CD4-positive, alpha-beta memory T cell (primary cell): ENCODE measurements around the gene SYT1. TPM values are rescaled to one million over a fixed set of nuclear protein-coding genes. Genes with fewer than 3 reads are reported as not detected.

ENCODE experiments used
- CTCF ChIA-PET: fragments of 350-600 bp; sonication (Branson Sonifier 250); formaldehyde crosslinking; loops from one replicate; lab custom pipeline; 2021; ENCODE audit warnings: inconsistent platforms; ENCODE audit not compliant: partially characterized antibody; lab: Charles Lee
- POLR2A ChIA-PET: fragments of 350-600 bp; sonication (Branson Sonifier 250); formaldehyde crosslinking; loops from one replicate; lab custom pipeline; 2021; ENCODE audit not compliant: partially characterized antibody; lab: Charles Lee
- DNase-seq, 5 donors: peaks; one replicate each; pipeline versions ENCODE4 v3.0.0 to v3.0.0-alpha.2; 2020 to 2022; ENCODE audit warnings: mixed read lengths in 1 of 5
- H3K27ac ChIP-seq: one replicate; pipeline ENCODE4 v1.7.0; 2013; ENCODE audit warnings: low read depth, low read length
- H3K27me3 ChIP-seq: 2 replicates; pipeline ENCODE4 v1.7.0; 2013; ENCODE audit warnings: mild to moderate bottlenecking, low read length, moderate library complexity; ENCODE audit not compliant: insufficient read depth
- H3K36me3 ChIP-seq: 2 replicates; pipeline ENCODE4 v1.7.0; 2013; ENCODE audit warnings: mild to moderate bottlenecking, low read length, moderate library complexity; ENCODE audit not compliant: insufficient read depth
- H3K4me1 ChIP-seq: 2 replicates; pipeline ENCODE4 v1.7.0; 2013; ENCODE audit warnings: mild to moderate bottlenecking, low read length, moderate library complexity; ENCODE audit not compliant: insufficient read depth
- H3K4me3 ChIP-seq, 2 donors: one replicate each; pipeline ENCODE4 v1.7.0; 2013; ENCODE audit warnings: low read length in 2 of 2, mild to moderate bottlenecking in 1 of 2
- H3K9me3 ChIP-seq, 2 donors: one replicate each; pipeline ENCODE4 v1.7.0; 2013; ENCODE audit warnings: low read length in 2 of 2, control low read depth in 1 of 2; ENCODE audit not compliant: control insufficient read depth in 1 of 2
- H3K27ac Mint-ChIP-seq, 7 donors: one replicate each; pipeline ENCODE4 v1.8.0; 2020 to 2021; ENCODE audit warnings: mixed read lengths in 7 of 7, mild to moderate bottlenecking in 6 of 7, inconsistent platforms in 3 of 7, moderate library complexity in 3 of 7
- H3K27me3 Mint-ChIP-seq, 2 donors: one replicate each; pipeline ENCODE4 v1.8.0; 2020 to 2021; ENCODE audit warnings: mixed read lengths in 2 of 2
- H3K36me3 Mint-ChIP-seq, 2 donors: one replicate each; pipeline ENCODE4 v1.8.0; 2020 to 2021; ENCODE audit warnings: mixed read lengths in 2 of 2, inconsistent platforms in 1 of 2, mild to moderate bottlenecking in 1 of 2
- H3K4me1 Mint-ChIP-seq, 4 donors: one replicate each; pipeline ENCODE4 v1.8.0; 2020 to 2021; ENCODE audit warnings: mixed read lengths in 4 of 4, mild to moderate bottlenecking in 1 of 4
- H3K4me3 Mint-ChIP-seq, 8 donors: one replicate each; pipeline ENCODE4 v1.8.0; 2020 to 2021; ENCODE audit warnings: mixed read lengths in 8 of 8, mild to moderate bottlenecking in 7 of 8, moderate library complexity in 6 of 8, inconsistent platforms in 3 of 8
- H3K9me3 Mint-ChIP-seq, 8 donors: one replicate each; pipeline ENCODE4 v1.8.0; 2020 to 2021; ENCODE audit warnings: mixed read lengths in 8 of 8, mild to moderate bottlenecking in 5 of 8, inconsistent platforms in 3 of 8, moderate library complexity in 1 of 8
- intact Hi-C: fragments of 100-400 bp; cut with micrococcal nuclease; formaldehyde crosslinking; loops from one replicate; pipeline ENCODE4 v1.15.1; 2023
- polyA plus RNA-seq, 2 donors: library from polyadenylated mRNA; unstranded; fragments of 300-500 nt; fragmentation: Illumina TruSeq; gene quantifications; one replicate each; pipeline ENCODE4 v1.2.3, GENCODE V29; 2021
- total RNA-seq, 2 experiments: library from RNA; stranded (reverse); gene quantifications; one replicate each; pipeline ENCODE4 v1.2.3, GENCODE V29; 2021

The SYT1 gene
- total and polyA plus RNA-seq, 4 experiments from 2014 or later: not detected

DNA sequence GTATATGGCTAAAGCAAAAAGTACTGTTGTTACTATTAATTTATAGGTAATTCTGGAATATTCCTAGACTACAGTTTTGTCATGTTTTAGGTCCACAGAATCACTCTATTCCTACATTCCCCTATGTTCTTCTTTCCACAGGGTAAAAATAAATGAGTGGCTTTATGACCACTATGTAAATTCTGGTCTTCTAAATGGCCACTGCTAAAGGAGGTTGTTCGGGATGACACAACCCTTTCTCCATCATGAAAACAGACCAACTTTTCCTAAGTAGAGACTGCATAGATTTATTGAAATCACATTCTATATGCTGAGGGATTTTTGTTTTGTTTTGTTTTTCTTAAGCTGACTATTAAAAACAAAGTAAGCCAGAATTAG lies 88.0 kb downstream of the SYT1 start:
- Histone ChIP-seq H3K4me1 (no peaks in the 10 kb centered on the region), H3K27me3 (no peaks in the 10 kb centered on the region), H3K9me3 (peaks cover 0 to 3% of the 10 kb centered on the region in 2 donors), H3K36me3 (no peaks in the 10 kb centered on the region), H3K27ac (no peak overlapping the region), H3K4me3 (no peak overlapping the region)
- Mint-ChIP-seq H3K4me1 (no peaks in the 10 kb centered on the region), H3K4me3 (no peak overlapping the region), H3K27me3 (no peaks in the 10 kb centered on the region), H3K27ac (no peak overlapping the region), H3K9me3 (peaks cover 0 to 15% (median 5%) of the 10 kb centered on the region in 8 donors), H3K36me3 (no peaks in the 10 kb centered on the region)
- ChIA-PET POLR2A (no interaction called here), CTCF (no interaction called here)
- DNase-seq: no peak
- intact Hi-C loops: no loop called here

DNA sequence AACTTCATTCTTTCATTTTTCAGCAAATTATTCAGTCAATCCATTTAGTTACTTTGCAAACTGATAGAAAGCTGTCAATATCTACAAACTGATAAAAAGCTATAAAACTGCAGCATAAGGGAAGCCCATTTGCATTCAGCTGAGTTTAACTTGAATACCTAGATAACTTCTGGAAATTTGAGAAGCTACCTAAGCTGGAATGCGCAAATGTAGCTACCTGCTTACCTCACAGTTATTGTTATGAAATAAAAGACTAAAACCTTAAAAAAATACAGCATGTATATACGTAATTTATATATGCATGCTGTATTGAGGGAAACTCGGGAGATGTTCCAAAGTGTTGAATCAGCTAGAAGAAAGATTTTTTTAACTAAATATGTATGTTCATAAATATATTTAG lies 94.4 kb downstream of the SYT1 start:
- Mint-ChIP-seq H3K36me3 (no peaks in the 10 kb centered on the region), H3K4me1 (no peaks in the 10 kb centered on the region), H3K27ac (no peak overlapping the region), H3K4me3 (no peak overlapping the region), H3K27me3 (no peaks in the 10 kb centered on the region), H3K9me3 (peaks cover 0 to 20% (median 3%) of the 10 kb centered on the region in 8 donors)
- CTCF ChIA-PET: no interaction called here
- intact Hi-C loops: no loop called here
- no peak overlapping the region for H3K4me3 ChIP-seq
- POLR2A ChIA-PET: no interaction called here
- no peaks in the 10 kb centered on the region for H3K9me3 ChIP-seq
- no peaks in the 10 kb centered on the region for H3K4me1 ChIP-seq
- no peaks in the 10 kb centered on the region for H3K36me3 ChIP-seq
- no peak overlapping the region for H3K27ac ChIP-seq
- no peak for DNase-seq
- H3K27me3 ChIP-seq: no peaks in the 10 kb centered on the region

DNA sequence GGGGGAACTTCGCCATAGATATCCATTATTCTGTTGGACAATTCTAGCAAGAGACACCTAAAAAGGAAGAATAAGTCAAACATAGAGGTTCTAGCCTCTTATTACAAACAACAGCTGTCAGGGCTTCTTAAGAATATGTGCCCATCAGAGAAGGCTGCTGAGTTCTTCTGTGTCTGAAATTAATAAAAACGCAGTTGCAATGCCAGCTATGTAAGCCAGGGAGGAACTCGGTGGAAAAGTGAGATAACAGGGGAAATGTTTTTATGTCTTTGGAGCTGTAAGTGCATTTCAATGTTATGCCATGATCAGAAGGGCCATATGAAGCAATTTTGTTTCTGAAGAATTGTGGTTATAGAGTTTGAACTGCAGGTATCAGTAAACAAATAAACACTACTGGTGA lies 95.0 kb downstream of the SYT1 start:
- Mint-ChIP-seq H3K27ac (no peak overlapping the region), H3K27me3 (no peaks in the 10 kb centered on the region), H3K4me1 (no peaks in the 10 kb centered on the region), H3K36me3 (no peaks in the 10 kb centered on the region), H3K4me3 (no peak overlapping the region), H3K9me3 (peaks cover 0 to 20% (median 3%) of the 10 kb centered on the region in 8 donors)
- ChIA-PET POLR2A (no interaction called here), CTCF (no interaction called here)
- intact Hi-C loops: no loop called here
- Histone ChIP-seq H3K27me3 (no peaks in the 10 kb centered on the region), H3K27ac (no peak overlapping the region), H3K4me1 (no peaks in the 10 kb centered on the region), H3K9me3 (no peaks in the 10 kb centered on the region), H3K36me3 (no peaks in the 10 kb centered on the region), H3K4me3 (no peak overlapping the region)
- DNase-seq: no peak

DNA sequence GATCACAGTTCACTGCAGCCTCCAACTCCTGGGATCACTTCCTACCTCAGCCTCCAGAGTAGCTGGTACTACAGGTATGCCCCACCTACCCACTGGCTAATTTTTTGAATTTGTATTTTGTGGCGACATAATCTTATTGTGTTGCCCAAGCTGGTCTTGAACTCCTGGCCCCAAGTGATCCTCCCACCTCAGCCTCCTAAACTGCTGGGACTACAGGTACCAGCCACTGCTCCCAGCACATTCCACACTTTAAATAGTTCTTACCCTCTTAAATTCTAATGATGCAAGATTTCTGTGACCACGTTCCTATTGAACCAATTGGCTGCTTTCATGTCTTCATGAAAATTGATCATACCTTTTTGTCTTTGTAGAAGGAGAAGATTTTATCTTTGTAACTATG lies 96.6 kb downstream of the SYT1 start:
- Mint-ChIP-seq H3K9me3 (peaks cover 0 to 20% (median 3%) of the 10 kb centered on the region in 8 donors), H3K4me1 (no peaks in the 10 kb centered on the region), H3K27ac (no peak overlapping the region), H3K36me3 (no peaks in the 10 kb centered on the region), H3K4me3 (no peak overlapping the region), H3K27me3 (no peaks in the 10 kb centered on the region)
- no peak overlapping the region for H3K27ac ChIP-seq
- no peaks in the 10 kb centered on the region for H3K4me1 ChIP-seq
- intact Hi-C loops: no loop called here
- no peaks in the 10 kb centered on the region for H3K36me3 ChIP-seq
- no peaks in the 10 kb centered on the region for H3K9me3 ChIP-seq
- POLR2A ChIA-PET: no interaction called here
- H3K27me3 ChIP-seq: no peaks in the 10 kb centered on the region
- no peak overlapping the region for H3K4me3 ChIP-seq
- no peak for DNase-seq
- CTCF ChIA-PET: no interaction called here

DNA sequence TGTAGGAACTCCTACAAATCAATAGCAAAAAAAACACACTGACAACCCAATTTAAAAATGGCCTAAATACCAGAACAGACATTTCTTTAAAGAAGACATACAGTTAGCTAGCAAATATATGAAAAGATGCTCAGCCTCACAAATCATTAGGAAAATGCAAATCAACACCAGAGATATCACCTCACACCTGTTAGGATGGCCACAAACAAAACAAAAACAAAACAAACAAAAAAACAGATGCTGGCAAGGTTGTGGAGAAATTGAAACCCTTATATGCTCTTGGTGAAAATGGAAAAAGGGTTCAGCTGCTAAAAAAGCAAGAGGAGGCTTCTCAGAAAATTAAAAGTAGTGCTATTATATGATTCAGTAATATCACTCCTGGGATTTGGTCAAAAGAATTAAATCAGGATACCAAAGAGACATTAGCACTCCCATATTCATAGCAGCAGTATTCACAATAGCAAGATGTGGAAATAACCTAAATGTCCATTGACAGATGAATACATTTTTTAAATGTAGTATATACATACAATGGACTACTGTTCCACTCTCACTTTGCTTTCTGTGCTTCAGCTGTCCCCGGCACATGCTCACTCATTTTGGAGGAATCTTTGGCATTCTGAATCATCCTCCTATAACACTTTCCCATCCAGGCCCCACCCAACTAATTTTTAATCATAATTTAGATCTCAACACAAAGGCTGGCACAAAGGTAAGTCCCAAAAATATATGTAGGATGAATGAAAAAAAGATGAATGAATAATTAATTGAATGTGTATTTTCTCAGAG lies 99.1 kb downstream of the SYT1 start:
- ChIA-PET CTCF (no interaction called here), POLR2A (no interaction called here)
- Mint-ChIP-seq H3K4me1 (no peaks in the 10 kb centered on the region), H3K27me3 (no peaks in the 10 kb centered on the region), H3K4me3 (no peak overlapping the region), H3K36me3 (no peaks in the 10 kb centered on the region), H3K9me3 (peaks cover 0 to 12% (median 6%) of the 10 kb centered on the region in 8 donors), H3K27ac (no peak overlapping the region)
- Histone ChIP-seq H3K9me3 (no peaks in the 10 kb centered on the region), H3K36me3 (no peaks in the 10 kb centered on the region), H3K27ac (no peak overlapping the region), H3K4me1 (no peaks in the 10 kb centered on the region), H3K27me3 (no peaks in the 10 kb centered on the region), H3K4me3 (no peak overlapping the region)
- intact Hi-C loops: no loop called here
- no peak for DNase-seq

DNA sequence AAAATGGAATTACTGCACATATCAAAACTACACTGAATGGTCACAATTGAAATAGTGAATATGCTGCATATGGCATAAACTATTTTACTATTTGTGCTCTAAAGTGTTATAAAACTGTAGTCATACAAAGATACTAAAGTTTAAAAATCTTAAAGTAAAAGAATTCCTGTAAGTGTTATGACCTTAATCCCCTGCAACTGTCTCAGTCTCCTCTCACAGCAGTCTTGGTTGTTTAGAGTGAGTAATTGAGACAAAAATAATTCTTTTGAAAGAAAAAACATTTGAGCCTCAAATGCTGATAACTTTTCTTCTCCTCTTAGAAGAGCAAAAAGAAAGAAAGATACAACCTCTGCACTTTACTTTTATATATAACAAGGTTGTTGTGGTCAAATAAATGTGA lies 99.9 kb downstream of the SYT1 start:
- no peak overlapping the region for H3K27ac Mint-ChIP-seq
- Histone ChIP-seq H3K36me3 (no peaks in the 10 kb centered on the region), H3K4me1 (no peaks in the 10 kb centered on the region), H3K4me3 (no peak overlapping the region), H3K27me3 (no peaks in the 10 kb centered on the region), H3K9me3 (no peaks in the 10 kb centered on the region), H3K27ac (no peak overlapping the region)
- H3K27me3 Mint-ChIP-seq: no peaks in the 10 kb centered on the region
- H3K36me3 Mint-ChIP-seq: no peaks in the 10 kb centered on the region
- ChIA-PET CTCF (no interaction called here), POLR2A (no interaction called here)
- H3K4me3 Mint-ChIP-seq: no peak overlapping the region
- H3K9me3 Mint-ChIP-seq: peaks cover 0 to 11% (median 8%) of the 10 kb centered on the region in 8 donors
- intact Hi-C loops: no loop called here
- DNase-seq: no peak
- H3K4me1 Mint-ChIP-seq: no peaks in the 10 kb centered on the region

DNA sequence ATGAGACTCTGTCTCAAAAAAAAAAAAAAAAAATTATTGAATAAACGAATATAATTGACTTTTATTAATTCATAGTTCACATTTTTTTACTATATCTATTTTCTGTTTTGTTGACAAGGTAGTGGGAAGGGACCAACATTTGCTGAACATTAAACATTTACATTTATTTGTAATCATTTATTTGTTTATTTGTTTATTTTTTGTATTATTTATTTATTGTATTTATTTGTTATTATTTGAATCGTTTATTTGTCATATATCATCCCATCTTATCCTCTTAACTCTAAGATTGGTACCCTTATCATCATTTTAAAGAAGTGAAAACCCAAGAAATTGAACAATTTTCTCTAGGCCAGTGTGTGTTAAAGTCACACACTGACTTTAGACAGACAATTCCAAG lies 101.5 kb downstream of the SYT1 start:
- H3K4me1 Mint-ChIP-seq: no peaks in the 10 kb centered on the region
- intact Hi-C loops: no loop called here
- H3K36me3 Mint-ChIP-seq: no peaks in the 10 kb centered on the region
- H3K36me3 ChIP-seq: no peaks in the 10 kb centered on the region
- no peaks in the 10 kb centered on the region for H3K27me3 ChIP-seq
- no peaks in the 10 kb centered on the region for H3K4me1 ChIP-seq
- H3K27me3 Mint-ChIP-seq: no peaks in the 10 kb centered on the region
- H3K27ac ChIP-seq: no peak overlapping the region
- peaks cover 0 to 11% (median 8%) of the 10 kb centered on the region in 8 donors for H3K9me3 Mint-ChIP-seq
- H3K4me3 Mint-ChIP-seq: no peak overlapping the region
- H3K4me3 ChIP-seq: no peak overlapping the region
- H3K9me3 ChIP-seq: no peaks in the 10 kb centered on the region
- DNase-seq: no peak
- H3K27ac Mint-ChIP-seq: no peak overlapping the region
- POLR2A ChIA-PET: no interaction called here
- CTCF ChIA-PET: no interaction called here
